CD4-positive, alpha-beta T cell treated with Interferon alpha-2 for 1 hour (primary cell): ENCODE measurements around the gene PLA2G15.
A peak's percentile ranks its signal among the peaks of the same experiment; 100 is the strongest.

Source experiments
- DNase-seq, 2 donors: peaks; one replicate each; pipeline ENCODE4 v3.0.0-alpha.2; 2020 to 2022

The PLA2G15 gene

GRCh38 chr16:68244903-68245853 lies at the start of gene PLA2G15:
Gene PLA2G15, plus strand, starts transcription at chr16:68245373. Its CDS starts 54 bp downstream, at chr16:68245427.
- peak; percentile 93 to 98 for DNase-seq

- DNase-seq = no peak
Measured at GRCh38 chr16:68197250-68197649, 47.9 kb upstream of the PLA2G15 start.

- no peak for DNase-seq
Measured at GRCh38 chr16:68200088-68200783, 44.9 kb upstream of the PLA2G15 start.

- no peak for DNase-seq
Measured at GRCh38 chr16:68202091-68202519, 43.1 kb upstream of the PLA2G15 start.

GRCh38 chr16:68206245-68206644 lies 38.9 kb upstream of the PLA2G15 start:
- no peak for DNase-seq

GRCh38 chr16:68214726-68215125 lies 30.4 kb upstream of the PLA2G15 start:
- DNase-seq = no peak

GRCh38 chr16:68215302-68215701 lies 29.9 kb upstream of the PLA2G15 start:
- no peak for DNase-seq

GRCh38 chr16:68216240-68216639 lies 28.9 kb upstream of the PLA2G15 start:
- no peak for DNase-seq

GRCh38 chr16:68217506-68217905 lies 27.7 kb upstream of the PLA2G15 start:
- DNase-seq = no peak

GRCh38 chr16:68219725-68220351 lies 25.3 kb upstream of the PLA2G15 start:
- DNase-seq = no peak

- no peak for DNase-seq
Measured at GRCh38 chr16:68223072-68223471, 22.1 kb upstream of the PLA2G15 start.

- no peak for DNase-seq
Measured at GRCh38 chr16:68226116-68226515, 19.1 kb upstream of the PLA2G15 start.

- DNase-seq = no peak
Measured at GRCh38 chr16:68227183-68227793, 17.9 kb upstream of the PLA2G15 start.

- no peak for DNase-seq
Measured at GRCh38 chr16:68227850-68228553, 17.2 kb upstream of the PLA2G15 start.

GRCh38 chr16:68228652-68229051 lies 16.5 kb upstream of the PLA2G15 start:
- DNase-seq = no peak

- peak; percentile 33 to 65 for DNase-seq
Measured at GRCh38 chr16:68229431-68230175, 15.6 kb upstream of the PLA2G15 start.

- DNase-seq = no peak
Measured at GRCh38 chr16:68230176-68230571, 15.0 kb upstream of the PLA2G15 start.

- no peak for DNase-seq
Measured at GRCh38 chr16:68230956-68231355, 14.2 kb upstream of the PLA2G15 start.

- DNase-seq = no peak
Measured at GRCh38 chr16:68231384-68232136, 13.6 kb upstream of the PLA2G15 start.

- DNase-seq = no peak
Measured at GRCh38 chr16:68232335-68232734, 12.8 kb upstream of the PLA2G15 start.
